Sigmoid colon (tissue), 4 donors: ENCODE measurements around the gene NOX5.

Experiments used
- EP300 ChIP-seq, 4 donors: sonication (generic); formaldehyde crosslinking; IDR thresholded peaks; one replicate each; pipeline ENCODE4 v1.6.1; 2017; ENCODE audit warnings: antibody characterized with exemption in 4 of 4
- POLR2AphosphoS5 ChIP-seq, 4 donors: sonication (generic); formaldehyde crosslinking; IDR thresholded peaks; one replicate each; pipeline ENCODE4 v1.6.1; 2017; ENCODE audit warnings: antibody characterized with exemption in 4 of 4
- TF ChIP-seq, protein P1 (sequence below), 4 experiments: fragments of 450-650 bp in 3 of 4; fragments of 200-600 bp in 1 of 4; IDR thresholded peaks; one replicate each; pipeline ENCODE4 v1.5.1; 2016 to 2019; ENCODE audit warnings: antibody characterized with exemption in 4 of 4, mild to moderate bottlenecking in 3 of 4, moderate library complexity in 2 of 4

DNA sequence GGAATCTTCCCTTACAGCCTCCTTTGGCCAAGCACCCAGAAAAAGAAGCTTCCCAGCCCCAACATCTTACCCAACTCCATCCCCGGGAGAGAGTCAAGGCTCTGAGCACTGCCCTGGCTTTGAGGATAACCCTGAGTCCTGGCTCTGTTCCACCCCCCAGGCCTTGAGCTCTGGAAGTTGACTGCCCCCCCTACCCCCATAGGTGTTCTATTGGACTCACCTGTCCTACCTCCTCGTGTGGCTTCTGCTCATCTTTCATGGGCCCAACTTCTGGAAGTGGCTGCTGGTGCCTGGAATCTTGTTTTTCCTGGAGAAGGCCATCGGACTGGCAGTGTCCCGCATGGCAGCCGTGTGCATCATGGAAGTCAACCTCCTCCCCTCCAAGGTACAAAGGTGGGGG is 22.3 kb downstream of the NOX5 start:
- TF ChIP-seq, protein P1, sequence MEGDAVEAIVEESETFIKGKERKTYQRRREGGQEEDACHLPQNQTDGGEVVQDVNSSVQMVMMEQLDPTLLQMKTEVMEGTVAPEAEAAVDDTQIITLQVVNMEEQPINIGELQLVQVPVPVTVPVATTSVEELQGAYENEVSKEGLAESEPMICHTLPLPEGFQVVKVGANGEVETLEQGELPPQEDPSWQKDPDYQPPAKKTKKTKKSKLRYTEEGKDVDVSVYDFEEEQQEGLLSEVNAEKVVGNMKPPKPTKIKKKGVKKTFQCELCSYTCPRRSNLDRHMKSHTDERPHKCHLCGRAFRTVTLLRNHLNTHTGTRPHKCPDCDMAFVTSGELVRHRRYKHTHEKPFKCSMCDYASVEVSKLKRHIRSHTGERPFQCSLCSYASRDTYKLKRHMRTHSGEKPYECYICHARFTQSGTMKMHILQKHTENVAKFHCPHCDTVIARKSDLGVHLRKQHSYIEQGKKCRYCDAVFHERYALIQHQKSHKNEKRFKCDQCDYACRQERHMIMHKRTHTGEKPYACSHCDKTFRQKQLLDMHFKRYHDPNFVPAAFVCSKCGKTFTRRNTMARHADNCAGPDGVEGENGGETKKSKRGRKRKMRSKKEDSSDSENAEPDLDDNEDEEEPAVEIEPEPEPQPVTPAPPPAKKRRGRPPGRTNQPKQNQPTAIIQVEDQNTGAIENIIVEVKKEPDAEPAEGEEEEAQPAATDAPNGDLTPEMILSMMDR (IDR thresholded peaks at IDR 0.05): no peak
- no peak for TF ChIP-seq EP300 (IDR thresholded peaks at IDR 0.05)
- no peak for TF ChIP-seq POLR2AphosphoS5 (IDR thresholded peaks at IDR 0.05)
